Measurements from ENCODE around the gene PRTN3. TPM values are rescaled to one million over a fixed set of nuclear protein-coding genes. Genes with fewer than 3 reads are reported as not detected.

The PRTN3 gene
- total RNA-seq, 1 donor from 2014 or later = not detected

DNA sequence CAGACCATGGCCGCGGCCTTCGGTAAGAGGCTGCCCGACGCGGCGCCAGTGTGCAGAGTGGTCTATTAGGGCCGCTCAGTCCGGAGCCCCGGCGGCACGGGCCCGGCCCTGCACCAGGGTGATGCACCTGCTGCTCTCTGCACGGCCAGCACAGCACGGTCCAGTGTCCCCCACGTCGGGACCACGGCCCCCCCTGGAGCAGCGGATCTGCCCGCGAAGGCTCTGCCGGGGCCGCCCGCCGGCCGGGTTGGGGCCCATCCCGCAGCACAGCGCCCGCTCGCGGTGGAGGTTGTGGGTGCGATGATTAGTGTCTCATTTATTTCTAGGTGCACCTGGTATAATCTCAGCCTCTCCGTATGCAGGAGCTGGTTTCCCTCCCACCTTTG lies 35.6 kb upstream of the PRTN3 start:
- ATAC-seq (no peak), DNase-seq (no peak)
- TF ChIP-seq, protein P1, sequence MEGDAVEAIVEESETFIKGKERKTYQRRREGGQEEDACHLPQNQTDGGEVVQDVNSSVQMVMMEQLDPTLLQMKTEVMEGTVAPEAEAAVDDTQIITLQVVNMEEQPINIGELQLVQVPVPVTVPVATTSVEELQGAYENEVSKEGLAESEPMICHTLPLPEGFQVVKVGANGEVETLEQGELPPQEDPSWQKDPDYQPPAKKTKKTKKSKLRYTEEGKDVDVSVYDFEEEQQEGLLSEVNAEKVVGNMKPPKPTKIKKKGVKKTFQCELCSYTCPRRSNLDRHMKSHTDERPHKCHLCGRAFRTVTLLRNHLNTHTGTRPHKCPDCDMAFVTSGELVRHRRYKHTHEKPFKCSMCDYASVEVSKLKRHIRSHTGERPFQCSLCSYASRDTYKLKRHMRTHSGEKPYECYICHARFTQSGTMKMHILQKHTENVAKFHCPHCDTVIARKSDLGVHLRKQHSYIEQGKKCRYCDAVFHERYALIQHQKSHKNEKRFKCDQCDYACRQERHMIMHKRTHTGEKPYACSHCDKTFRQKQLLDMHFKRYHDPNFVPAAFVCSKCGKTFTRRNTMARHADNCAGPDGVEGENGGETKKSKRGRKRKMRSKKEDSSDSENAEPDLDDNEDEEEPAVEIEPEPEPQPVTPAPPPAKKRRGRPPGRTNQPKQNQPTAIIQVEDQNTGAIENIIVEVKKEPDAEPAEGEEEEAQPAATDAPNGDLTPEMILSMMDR (IDR thresholded peaks at IDR 0.05) = no peak
- intact Hi-C loops (cut with DNase I) = no loop called here
- Histone ChIP-seq H3K4me3 (no peak overlapping the region), H3K4me1 (peaks cover 39% of the 10 kb centered on the region), H3K36me3 (peaks cover 92% of the 10 kb centered on the region), H3K9me3 (no peaks in the 10 kb centered on the region), H3K27me3 (ENCODE audit: low read depth) (no peaks in the 10 kb centered on the region), H3K27ac (no peak overlapping the region)

DNA sequence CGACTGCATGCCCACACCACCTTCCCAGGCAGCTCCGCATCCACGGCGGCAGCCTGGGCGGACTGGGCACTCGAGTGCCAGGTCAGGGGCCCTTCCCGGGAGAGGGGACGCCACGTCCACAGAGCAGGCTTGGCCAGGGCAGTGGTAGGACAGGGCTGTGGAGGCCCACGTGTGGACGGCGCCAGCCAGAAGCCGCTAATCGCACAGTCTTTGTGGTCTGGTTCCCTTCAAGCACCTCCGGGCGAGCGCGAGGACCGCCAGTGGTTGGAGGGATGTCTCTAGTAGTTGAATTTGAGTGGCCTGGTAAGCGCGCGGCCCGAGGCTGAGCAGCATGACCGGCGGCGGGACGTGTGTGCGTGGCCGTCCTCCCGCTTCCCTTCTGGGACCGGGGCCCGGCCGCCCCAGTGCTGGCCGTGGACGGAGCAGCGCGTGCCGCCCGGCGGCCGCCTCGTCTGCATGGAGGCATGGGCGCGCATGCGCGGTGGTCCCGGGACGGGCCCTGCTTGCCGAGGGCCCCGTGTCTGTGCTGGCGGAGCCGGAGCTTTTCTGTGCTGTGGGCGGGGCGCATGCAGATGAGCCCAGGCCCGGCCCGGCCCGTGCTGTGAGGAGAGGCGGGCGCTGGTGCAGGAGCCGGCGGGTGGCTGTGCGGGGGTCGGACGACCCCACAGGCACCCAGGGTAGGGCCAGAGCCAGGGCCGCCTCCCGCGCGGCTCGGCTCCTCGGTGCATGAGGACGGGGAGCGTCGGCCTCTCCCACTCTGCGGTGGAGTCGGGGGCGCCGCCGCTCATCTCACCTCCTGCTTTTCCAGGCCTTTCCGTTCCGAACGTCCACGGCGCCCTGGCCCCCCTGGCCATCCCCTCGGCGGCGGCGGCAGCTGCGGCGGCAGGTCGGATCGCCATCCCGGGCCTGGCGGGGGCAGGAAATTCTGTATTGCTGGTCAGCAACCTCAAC lies 34.9 kb upstream of the PRTN3 start:
- Histone ChIP-seq H3K36me3 (peaks cover 92% of the 10 kb centered on the region), H3K4me1 (peaks cover 32% of the 10 kb centered on the region), H3K9me3 (no peaks in the 10 kb centered on the region), H3K4me3 (no peak overlapping the region), H3K27ac (no peak overlapping the region), H3K27me3 (ENCODE audit: low read depth) (no peaks in the 10 kb centered on the region)
- ATAC-seq = no peak
- intact Hi-C loops (cut with DNase I) = no loop called here
- peak; percentile 37 for DNase-seq
- TF ChIP-seq, protein P1 (IDR thresholded peaks at IDR 0.05) = no peak

DNA sequence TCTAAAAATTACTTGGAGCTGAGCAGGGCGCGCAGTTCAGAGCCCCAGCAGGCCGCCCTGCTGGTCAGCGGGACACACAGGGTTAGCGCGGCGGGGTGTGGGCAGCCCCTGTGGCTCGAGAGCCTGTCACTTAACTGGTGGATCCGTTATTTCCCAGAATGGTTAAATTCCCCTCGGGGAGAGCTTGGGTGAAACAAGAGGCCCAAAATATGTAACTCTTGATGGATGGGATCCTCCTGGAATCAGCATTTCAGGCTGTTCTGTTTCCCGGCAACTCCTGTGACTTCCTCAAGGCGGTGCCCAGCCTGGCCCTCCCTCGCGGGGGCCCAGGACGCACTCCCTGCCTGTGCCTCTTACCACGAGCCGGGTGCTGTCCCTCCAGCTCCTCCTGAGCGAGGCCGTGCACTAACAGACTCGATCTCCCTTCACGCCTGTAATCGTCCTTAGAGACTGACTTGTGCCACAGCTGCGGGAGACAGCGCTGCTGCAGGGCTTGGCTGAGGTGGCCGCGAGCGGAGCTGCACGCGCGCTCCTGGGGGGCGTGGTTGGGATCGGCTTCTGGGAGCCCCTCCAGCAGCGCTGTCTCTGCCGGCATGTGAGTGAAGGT lies 33.9 kb upstream of the PRTN3 start:
- peaks cover 22% of the 10 kb centered on the region for H3K4me1 ChIP-seq
- H3K27ac ChIP-seq = no peak overlapping the region
- no peaks in the 10 kb centered on the region for H3K9me3 ChIP-seq
- no peak overlapping the region for H3K4me3 ChIP-seq
- intact Hi-C loops (cut with DNase I) = no loop called here
- no peak for ATAC-seq
- DNase-seq = no peak
- peaks cover 93% of the 10 kb centered on the region for H3K36me3 ChIP-seq
- H3K27me3 ChIP-seq (ENCODE audit: low read depth) = no peaks in the 10 kb centered on the region
- TF ChIP-seq, protein P1 (IDR thresholded peaks at IDR 0.05) = no peak

DNA sequence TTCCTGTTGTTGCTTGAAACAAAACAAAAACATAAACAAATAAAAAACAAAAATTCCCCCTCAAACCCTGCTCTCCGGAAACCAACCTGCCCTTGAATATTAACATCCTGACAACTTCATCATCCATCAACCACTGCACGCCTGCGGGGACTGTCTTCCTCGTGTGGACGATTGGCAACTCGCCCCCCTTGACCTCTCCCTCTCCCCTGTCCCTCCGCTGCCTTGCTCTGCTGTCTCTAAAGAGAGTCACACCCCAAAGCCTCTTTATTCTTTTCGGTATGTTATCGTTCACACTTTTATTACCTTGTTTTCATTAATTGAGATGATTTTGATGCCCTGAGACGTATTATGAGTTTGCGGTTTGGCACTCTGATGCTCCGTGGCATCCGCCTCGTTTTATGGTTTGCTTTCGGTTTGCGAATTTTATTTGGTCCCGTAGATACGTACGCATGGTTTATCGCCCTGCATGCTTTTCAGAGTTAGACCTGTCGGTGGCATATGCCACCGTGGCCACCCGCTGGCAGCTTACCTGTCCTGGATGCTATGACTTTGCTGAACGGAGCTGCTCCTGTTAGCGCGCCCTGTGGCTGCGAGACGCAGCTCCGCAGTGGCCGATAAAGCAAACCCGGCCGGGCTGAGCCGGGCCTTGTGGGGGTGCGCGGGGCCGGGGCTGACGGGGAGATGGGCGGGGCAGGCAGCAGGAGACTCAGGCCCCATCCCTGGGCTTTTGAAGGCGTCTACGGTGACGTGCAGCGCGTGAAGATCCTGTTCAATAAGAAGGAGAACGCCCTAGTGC lies 33.0 kb upstream of the PRTN3 start:
- DNase-seq (no peak), ATAC-seq (no peak)
- peaks cover 13% of the 10 kb centered on the region for H3K4me1 ChIP-seq
- H3K27ac ChIP-seq = no peak overlapping the region
- TF ChIP-seq, protein P1 (IDR thresholded peaks at IDR 0.05) = no peak
- H3K27me3 ChIP-seq (ENCODE audit: low read depth) = no peaks in the 10 kb centered on the region
- intact Hi-C loops (cut with DNase I) = no loop called here
- peaks cover 95% of the 10 kb centered on the region for H3K36me3 ChIP-seq
- no peak overlapping the region for H3K4me3 ChIP-seq
- no peaks in the 10 kb centered on the region for H3K9me3 ChIP-seq

DNA sequence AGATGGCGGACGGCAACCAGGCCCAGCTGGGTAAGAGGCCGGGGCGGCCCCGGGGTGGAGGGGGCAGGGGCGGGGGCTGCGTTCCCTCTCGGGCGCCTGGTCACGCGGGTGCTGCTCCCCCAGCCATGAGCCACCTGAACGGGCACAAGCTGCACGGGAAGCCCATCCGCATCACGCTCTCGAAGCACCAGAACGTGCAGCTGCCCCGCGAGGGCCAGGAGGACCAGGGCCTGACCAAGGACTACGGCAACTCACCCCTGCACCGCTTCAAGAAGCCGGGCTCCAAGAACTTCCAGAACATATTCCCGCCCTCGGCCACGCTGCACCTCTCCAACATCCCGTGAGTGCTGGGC lies 32.4 kb upstream of the PRTN3 start:
- H3K36me3 ChIP-seq = peaks cover 95% of the 10 kb centered on the region

More for the DNA sequence above, 32.4 kb upstream of the PRTN3 start:
- no peak overlapping the region for H3K4me3 ChIP-seq
- no peak for ATAC-seq
- no peak for DNase-seq
- H3K4me1 ChIP-seq = peaks cover 7% of the 10 kb centered on the region
- intact Hi-C loops (cut with DNase I) = no loop called here
- H3K27me3 ChIP-seq (ENCODE audit: low read depth) = no peaks in the 10 kb centered on the region
- TF ChIP-seq, protein P1 (IDR thresholded peaks at IDR 0.05) = no peak
- no peaks in the 10 kb centered on the region for H3K9me3 ChIP-seq
- H3K27ac ChIP-seq = no peak overlapping the region

Data from lower lobe of right lung (tissue), 2 donors.